Uterus (tissue), 4 donors: Measurements from ENCODE around the gene ANKRD24. TPM values are rescaled to one million over a fixed set of nuclear protein-coding genes. Genes with fewer than 3 reads are reported as not detected.
"Not testable (repeated sequence)": the region's sequence is repeated elsewhere in the genome, so short reads cannot be mapped to it uniquely, and the experiment has no call there.

Experiments
- DNase-seq, 2 donors: peaks; one replicate each; pipeline ENCODE4 v3.0.0-alpha.2; 2019 to 2020
- H3K27ac ChIP-seq, 2 donors: fragments of 200-600 bp; sonication (generic); 1 replicate in 1 of 2; 2 replicates in 1 of 2; pipeline ENCODE4 v1.5.1; 2016 to 2018
- H3K27me3 ChIP-seq, 2 donors: fragments of 200-600 bp; sonication (generic); one replicate each; pipeline ENCODE4 v1.5.1; 2018 to 2019; ENCODE audit warnings: control low read depth in 1 of 2
- H3K36me3 ChIP-seq, 2 donors: fragments of 200-600 bp; sonication (generic); one replicate each; pipeline ENCODE4 v1.5.1; 2019; ENCODE audit warnings: control low read depth in 1 of 2
- H3K4me1 ChIP-seq, 2 donors: fragments of 200-600 bp; sonication (generic); one replicate each; pipeline ENCODE4 v1.5.1; 2018 to 2019; ENCODE audit warnings: control low read depth in 1 of 2
- H3K4me3 ChIP-seq, 2 donors: fragments of 200-600 bp; sonication (generic); 1 replicate in 1 of 2; 2 replicates in 1 of 2; pipeline ENCODE4 v1.5.1; 2018 to 2019; ENCODE audit warnings: mild to moderate bottlenecking in 1 of 2
- H3K9me3 ChIP-seq, 2 donors: fragments of 200-600 bp; sonication (generic); one replicate each; pipeline ENCODE4 v1.5.1; 2019; ENCODE audit warnings: control low read depth in 1 of 2
- CTCF ChIP-seq, 4 experiments: fragments of 200-600 bp in 2 of 4; fragments of 450-650 bp in 2 of 4; sonication (generic) in 2 of 4; IDR thresholded peaks; one replicate each; pipeline ENCODE4 v1.5.1; 2016 to 2019; ENCODE audit warnings: antibody characterized with exemption in 4 of 4, mild to moderate bottlenecking in 2 of 4, moderate library complexity in 1 of 4
- POLR2A ChIP-seq, 2 donors: fragments of 450-650 bp; IDR thresholded peaks; one replicate each; pipeline ENCODE4 v1.6.1; 2016; ENCODE audit warnings: antibody characterized with exemption in 2 of 2, mild to moderate bottlenecking in 1 of 2, moderate library complexity in 1 of 2
- intact Hi-C: fragments of 100-400 bp; cut with DNase I; formaldehyde crosslinking; loops from one replicate; pipeline ENCODE4 v1.15.1; 2023; ENCODE audit warnings: low total_unique reads
- total RNA-seq, 4 donors: library from RNA; depleted of rRNA in 3 of 4; stranded (reverse); fragments of >200 nt in 3 of 4; gene quantifications; one replicate each; pipeline versions ENCODE4 v1.1.0 to v1.2.4, GENCODE V29; 2014 to 2023
- donor health status: DM: yes; HTN: yes; CAD: no.

Gene ANKRD24
- total RNA-seq, 4 donors from 2014 or later: 0.64 to 1.8 (median 1.2) TPM; not detected in 1

- H3K4me1 ChIP-seq: no peaks in the 10 kb centered on the region
- H3K4me3 ChIP-seq: no peak overlapping the region
- no peaks in the 10 kb centered on the region for H3K9me3 ChIP-seq
- H3K27ac ChIP-seq: no peak overlapping the region
- intact Hi-C loops: loop anchor here (10.0 kb wide), 1 partner anchor 63 kb away; the partner anchor contains the start of gene CREB3L3
- H3K27me3 ChIP-seq: no peaks in the 10 kb centered on the region
- TF ChIP-seq CTCF (IDR thresholded peaks at IDR 0.05): no peak
- TF ChIP-seq POLR2A (IDR thresholded peaks at IDR 0.05): no peak
- no peak for DNase-seq
- no peaks in the 10 kb centered on the region for H3K36me3 ChIP-seq
Observed at GRCh38 chr19:4217429-4218264, 35.2 kb downstream of the ANKRD24 start.

GRCh38 chr19:4218523-4218922, 36.0 kb downstream of the ANKRD24 start:
- H3K36me3 ChIP-seq: not testable (repeated sequence)

DNA sequence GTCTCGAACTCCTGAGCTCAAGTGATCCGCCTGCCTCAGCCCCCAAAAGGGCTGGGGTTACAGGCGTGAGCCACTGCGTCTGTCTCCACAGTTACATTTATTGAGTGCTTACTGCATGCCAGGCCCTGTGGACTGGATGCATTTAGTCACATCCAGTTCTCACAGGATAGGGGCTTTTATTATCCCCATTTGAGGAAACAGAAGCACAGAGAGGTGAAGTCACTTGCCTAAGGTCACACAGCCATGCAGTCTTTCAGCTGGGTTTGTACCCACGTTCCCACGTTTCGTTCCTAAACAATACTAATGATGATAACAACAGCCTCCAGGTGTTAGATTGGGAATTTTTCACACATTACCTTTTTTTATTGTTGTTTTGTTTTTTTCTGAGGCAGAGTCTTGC, 37.7 kb downstream of the ANKRD24 start:
- Histone ChIP-seq H3K4me3 (no peak overlapping the region), H3K9me3 (no peaks in the 10 kb centered on the region), H3K36me3 (no peaks in the 10 kb centered on the region), H3K4me1 (no peaks in the 10 kb centered on the region), H3K27me3 (no peaks in the 10 kb centered on the region), H3K27ac (no peak overlapping the region)
- TF ChIP-seq POLR2A (IDR thresholded peaks at IDR 0.05) (no peak), CTCF (IDR thresholded peaks at IDR 0.05) (no peak)
- DNase-seq: no peak
- intact Hi-C loops: no loop called here

More at GRCh38 chr19:4218523-4218922, 36.0 kb downstream of the ANKRD24 start:
- H3K27me3 ChIP-seq, DNase-seq, H3K4me1 ChIP-seq, H3K4me3 ChIP-seq, H3K27ac ChIP-seq, H3K9me3 ChIP-seq: not testable (repeated sequence)
- intact Hi-C loops: loop anchor here (10.0 kb wide), 1 partner anchor 64 kb away; the partner anchor contains the start of gene CREB3L3

DNA sequence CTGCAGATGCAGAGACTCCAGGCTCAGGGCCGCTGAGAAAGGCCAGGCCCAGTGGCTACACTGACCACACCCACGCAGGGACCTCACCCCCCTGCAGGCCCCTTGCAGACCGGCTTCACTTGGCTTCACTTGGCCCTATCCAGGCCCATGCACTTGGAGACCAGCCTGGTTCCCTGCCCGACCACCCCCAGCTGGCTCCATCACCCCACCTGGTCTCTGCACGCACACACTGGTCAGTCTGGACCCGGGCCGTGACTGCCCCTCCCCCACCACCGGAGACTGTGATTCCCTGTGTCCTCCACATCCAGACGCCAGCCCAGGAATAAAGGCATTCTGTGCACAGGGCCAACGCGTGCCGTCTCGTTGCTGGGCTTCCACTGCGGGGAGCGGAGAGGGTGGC, 42.0 kb downstream of the ANKRD24 start:
- Histone ChIP-seq H3K4me1 (no peaks in the 10 kb centered on the region), H3K4me3 (no peak overlapping the region), H3K27me3 (peaks cover 0 to 8% of the 10 kb centered on the region in 2 donors), H3K27ac (no peak overlapping the region), H3K9me3 (no peaks in the 10 kb centered on the region), H3K36me3 (no peaks in the 10 kb centered on the region)
- intact Hi-C loops: no loop called here
- TF ChIP-seq POLR2A (IDR thresholded peaks at IDR 0.05) (no peak), CTCF (IDR thresholded peaks at IDR 0.05) (no peak)
- no peak for DNase-seq

- H3K9me3 ChIP-seq: no peaks in the 10 kb centered on the region
- peaks cover 0 to 10% of the 10 kb centered on the region in 2 donors for H3K27me3 ChIP-seq
- H3K27ac ChIP-seq: no peak overlapping the region
- H3K4me1 ChIP-seq: no peaks in the 10 kb centered on the region
- intact Hi-C loops: no loop called here
- no peak for DNase-seq
- H3K36me3 ChIP-seq: no peaks in the 10 kb centered on the region
- H3K4me3 ChIP-seq: no peak overlapping the region
- TF ChIP-seq POLR2A (IDR thresholded peaks at IDR 0.05) (no peak), CTCF (IDR thresholded peaks at IDR 0.05) (no peak)
Observed at GRCh38 chr19:4225885-4226284, 43.4 kb downstream of the ANKRD24 start.
